Mammary epithelial cell (primary cell): ENCODE measurements around the gene PYHIN1.

Experiments used
- CTCF ChIP-seq, 2 donors: IDR thresholded peaks in 1 of 2; conservative IDR thresholded peaks in 1 of 2; 2 replicates each; pipeline ENCODE4 v1.5.1; 2011 to 2012; ENCODE audit warnings: inconsistent platforms in 2 of 2, low read length in 2 of 2, mild to moderate bottlenecking in 2 of 2, control low read depth in 1 of 2, low read depth in 1 of 2; ENCODE audit not compliant: insufficient read depth in 1 of 2; ENCODE audit errors: extremely low read depth in 1 of 2
- EZH2 ChIP-seq: IDR thresholded peaks from 2 replicates; pipeline ENCODE4 v1.6.1; 2012; ENCODE audit warnings: low read length, inconsistent platforms, borderline replicate concordance

DNA sequence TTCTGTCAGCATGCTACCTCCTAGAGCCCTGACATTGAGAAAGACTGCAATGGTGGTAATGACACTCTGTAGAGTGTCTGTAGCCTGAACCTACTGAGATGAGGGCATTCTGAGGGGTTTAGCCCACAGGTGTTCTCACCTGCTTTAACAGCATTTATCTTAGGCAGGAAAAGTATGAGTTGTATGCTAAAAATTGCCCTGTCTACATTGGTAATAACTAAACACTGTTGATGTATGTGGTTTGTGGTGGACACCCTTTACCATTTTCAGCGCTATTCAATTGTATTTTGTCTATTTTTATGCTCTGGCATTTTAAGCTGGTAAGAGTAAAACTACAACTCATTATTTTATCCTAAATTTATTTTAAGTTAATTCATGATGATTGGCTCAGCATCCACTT, 10.0 kb downstream of the PYHIN1 start:
- TF ChIP-seq CTCF (conservative IDR thresholded peaks at IDR 0.05 in 1 of 2, IDR thresholded peaks at IDR 0.05 in 1 of 2; ENCODE audit: extremely low read depth in 1 of 2, insufficient read depth in 1 of 2, low read depth in 1 of 2, low read length in 2 of 2) (no peak), EZH2 (no peak)
